Endodermal cell (in vitro differentiated cells): ENCODE results near the gene MIF4GD. TPM values are rescaled to one million over a fixed set of nuclear protein-coding genes. Genes with fewer than 3 reads are reported as not detected.

Source experiments
- DNase-seq: peaks from one replicate; pipeline ENCODE4 v3.0.0-alpha.2; 2017
- H3K27ac ChIP-seq: 2 replicates; pipeline ENCODE4 v1.5.1; 2013; ENCODE audit warnings: mild to moderate bottlenecking, low read depth, low read length, moderate library complexity
- H3K27me3 ChIP-seq: 2 replicates; pipeline ENCODE4 v1.6.1; 2013; ENCODE audit warnings: mild to moderate bottlenecking, low read length, moderate library complexity; ENCODE audit not compliant: insufficient read depth, control insufficient read depth, poor library complexity, severe bottlenecking
- H3K36me3 ChIP-seq: 2 replicates; pipeline ENCODE4 v1.7.0; 2013; ENCODE audit warnings: mild to moderate bottlenecking, low read length, moderate library complexity; ENCODE audit not compliant: control insufficient read depth, insufficient read depth
- H3K4me1 ChIP-seq: one replicate; pipeline ENCODE4 v1.7.0; 2013; ENCODE audit warnings: low read length; ENCODE audit not compliant: control insufficient read depth, insufficient read depth
- H3K4me3 ChIP-seq: 2 replicates; pipeline ENCODE4 v1.5.1; 2013; ENCODE audit warnings: mild to moderate bottlenecking, low read length, moderate library complexity
- H3K9ac ChIP-seq: 2 replicates; pipeline ENCODE4 v1.6.1; 2013; ENCODE audit warnings: mild to moderate bottlenecking, low read length, moderate library complexity; ENCODE audit not compliant: poor library complexity, severe bottlenecking; ENCODE audit errors: extremely low read depth
- H3K9me3 ChIP-seq: 2 replicates; pipeline ENCODE4 v1.6.1; 2013; ENCODE audit warnings: mild to moderate bottlenecking, low read length, moderate library complexity; ENCODE audit not compliant: control insufficient read depth
- H3K27ac Mint-ChIP-seq: 2 replicates; pipeline ENCODE4 v1.8.0; 2020; ENCODE audit warnings: mixed read lengths
- H3K27me3 Mint-ChIP-seq: 2 replicates; pipeline ENCODE4 v1.8.0; 2021; ENCODE audit warnings: mild to moderate bottlenecking, mixed read lengths; ENCODE audit not compliant: insufficient read depth
- H3K36me3 Mint-ChIP-seq: 2 replicates; pipeline ENCODE4 v1.8.0; 2020; ENCODE audit warnings: low read depth, mixed read lengths
- H3K4me1 Mint-ChIP-seq: 2 replicates; pipeline ENCODE4 v1.8.0; 2020; ENCODE audit warnings: mixed read lengths
- H3K4me3 Mint-ChIP-seq: 2 replicates; pipeline ENCODE4 v1.8.0; 2020; ENCODE audit warnings: mild to moderate bottlenecking, moderate library complexity, mixed read lengths
- H3K9me3 Mint-ChIP-seq: 2 replicates; pipeline ENCODE4 v1.8.0; 2020; ENCODE audit warnings: mild to moderate bottlenecking, mixed read lengths
- WGBS, 2 experiments: methylation state at CpG; one replicate each; pipeline versions ENCODE4 v1.1.5 to v1.1.7; 2013; ENCODE audit warnings: missing lambda C conversion rate in 2 of 2, mixed read lengths in 1 of 2; ENCODE audit not compliant: insufficient coverage in 1 of 2, insufficient read length in 1 of 2; 5-methylcytosine and 5-hydroxymethylcytosine counted together
- total RNA-seq, 2 donors: library from RNA; stranded (reverse); fragmentation: NEBNext Ultra II Directional in 1 of 2; extraction: Animal tissue kit (Norgen Biotek cat#: 25700) in 1 of 2; gene quantifications; 2 replicates in 1 of 2; 3 replicates in 1 of 2; pipeline ENCODE4 v1.2.1, GENCODE V29; 2021
- TF ChIP-seq, protein P1 (sequence below): fragments of 200-600 bp; sonication (generic); conservative IDR thresholded peaks from 2 replicates; pipeline ENCODE4 v1.5.0; 2021; ENCODE audit warnings: antibody characterized with exemption, mild to moderate bottlenecking

MIF4GD gene
- total RNA-seq, 2 donors from 2014 or later = 17.9 to 28.6 TPM

GRCh38 chr17:75219815-75220214 lies 51.2 kb downstream of the MIF4GD start:
- Mint-ChIP-seq H3K4me1 (no peaks in the 10 kb centered on the region), H3K36me3 (peaks cover 68% of the 10 kb centered on the region), H3K27ac (no peak overlapping the region), H3K4me3 (no peak overlapping the region), H3K27me3 (no peaks in the 10 kb centered on the region), H3K9me3 (no peaks in the 10 kb centered on the region)
- TF ChIP-seq, protein P1, sequence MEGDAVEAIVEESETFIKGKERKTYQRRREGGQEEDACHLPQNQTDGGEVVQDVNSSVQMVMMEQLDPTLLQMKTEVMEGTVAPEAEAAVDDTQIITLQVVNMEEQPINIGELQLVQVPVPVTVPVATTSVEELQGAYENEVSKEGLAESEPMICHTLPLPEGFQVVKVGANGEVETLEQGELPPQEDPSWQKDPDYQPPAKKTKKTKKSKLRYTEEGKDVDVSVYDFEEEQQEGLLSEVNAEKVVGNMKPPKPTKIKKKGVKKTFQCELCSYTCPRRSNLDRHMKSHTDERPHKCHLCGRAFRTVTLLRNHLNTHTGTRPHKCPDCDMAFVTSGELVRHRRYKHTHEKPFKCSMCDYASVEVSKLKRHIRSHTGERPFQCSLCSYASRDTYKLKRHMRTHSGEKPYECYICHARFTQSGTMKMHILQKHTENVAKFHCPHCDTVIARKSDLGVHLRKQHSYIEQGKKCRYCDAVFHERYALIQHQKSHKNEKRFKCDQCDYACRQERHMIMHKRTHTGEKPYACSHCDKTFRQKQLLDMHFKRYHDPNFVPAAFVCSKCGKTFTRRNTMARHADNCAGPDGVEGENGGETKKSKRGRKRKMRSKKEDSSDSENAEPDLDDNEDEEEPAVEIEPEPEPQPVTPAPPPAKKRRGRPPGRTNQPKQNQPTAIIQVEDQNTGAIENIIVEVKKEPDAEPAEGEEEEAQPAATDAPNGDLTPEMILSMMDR = no peak
- no peaks in the 10 kb centered on the region for H3K9me3 ChIP-seq
- H3K27me3 ChIP-seq = no peaks in the 10 kb centered on the region
- H3K4me1 ChIP-seq = no peaks in the 10 kb centered on the region
- H3K9ac ChIP-seq = no peak overlapping the region
- H3K4me3 ChIP-seq = no peak overlapping the region
- no peak for DNase-seq
- WGBS, 2 experiments = 89 to 100% methylated on average over 1 to 3 of the region's 3 CpGs
- peaks cover 81% of the 10 kb centered on the region for H3K36me3 ChIP-seq
- H3K27ac ChIP-seq = no peak overlapping the region

DNA sequence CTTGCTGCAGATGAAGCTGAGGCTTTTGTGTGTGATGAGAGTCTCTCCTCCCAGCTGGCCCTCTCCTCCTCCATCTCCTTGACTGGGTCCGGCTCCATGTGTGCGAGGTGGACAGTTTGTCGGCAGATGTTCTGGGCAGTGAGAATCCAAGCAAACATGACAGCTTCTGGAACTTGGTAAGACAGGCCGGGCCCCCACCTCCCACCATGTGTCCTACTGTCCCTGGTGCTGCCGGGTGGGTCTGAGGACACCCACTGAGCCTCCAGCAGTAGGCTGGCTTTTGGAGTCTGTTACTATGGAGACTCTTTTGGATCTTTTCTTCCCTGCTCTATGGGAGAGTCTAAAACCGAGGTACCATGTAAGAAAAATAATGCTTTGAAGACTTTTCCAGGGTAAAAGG lies 52.9 kb downstream of the MIF4GD start:
- WGBS, 2 experiments = 83 to 92% methylated on average over 2 to 6 of the region's 6 CpGs

More for the DNA sequence above, 52.9 kb downstream of the MIF4GD start:
- TF ChIP-seq, protein P1 = no peak
- peaks cover 79% of the 10 kb centered on the region for H3K36me3 ChIP-seq
- H3K9ac ChIP-seq = no peak overlapping the region
- Mint-ChIP-seq H3K4me1 (no peaks in the 10 kb centered on the region), H3K27me3 (no peaks in the 10 kb centered on the region), H3K36me3 (peaks cover 72% of the 10 kb centered on the region), H3K4me3 (no peak overlapping the region), H3K27ac (no peak overlapping the region), H3K9me3 (no peaks in the 10 kb centered on the region)
- H3K4me1 ChIP-seq = no peaks in the 10 kb centered on the region
- peak overlapping the region; percentile 52 for H3K27ac ChIP-seq
- no peaks in the 10 kb centered on the region for H3K9me3 ChIP-seq
- H3K4me3 ChIP-seq = no peak overlapping the region
- no peaks in the 10 kb centered on the region for H3K27me3 ChIP-seq
- no peak for DNase-seq

Other genes with a start within 250 kb of the MIF4GD start
- 100 to 1,000 TPM; 244 to 295 TPM for gene ATP5PD, start 224.3 kb downstream of the MIF4GD start, total RNA-seq
- gene KCTD2, start 224.0 kb downstream of the MIF4GD start, total RNA-seq = 10 to 100 TPM; 27.7 to 32.8 TPM
- 10 to 100 TPM; 28.8 to 54.0 TPM for gene SLC16A5, start 183.3 kb downstream of the MIF4GD start, total RNA-seq
- 10 to 100 TPM; 20.0 to 26.6 TPM for gene ARMC7, start 161.3 kb downstream of the MIF4GD start, total RNA-seq
- 10 to 100 TPM; 69.1 to 80.3 TPM for gene NT5C, start 139.5 kb downstream of the MIF4GD start, total RNA-seq
- 100 to 1,000 TPM; 148 to 156 TPM for gene JPT1, start 116.7 kb downstream of the MIF4GD start, total RNA-seq
- gene SUMO2, start 88.3 kb downstream of the MIF4GD start, total RNA-seq = 100 to 1,000 TPM; 586 to 714 TPM
- gene NUP85, start 65.6 kb downstream of the MIF4GD start, total RNA-seq = 100 to 1,000 TPM; 105 to 117 TPM
- 10 to 100 TPM; 64.9 to 73.2 TPM for gene GGA3, start 9.6 kb downstream of the MIF4GD start, total RNA-seq
- gene MRPS7, start 9.4 kb downstream of the MIF4GD start, total RNA-seq = 10 to 100 TPM; 81.0 to 82.5 TPM
- 10 to 100 TPM; 10.6 to 10.7 TPM for gene SLC25A19, start 18.2 kb upstream of the MIF4GD start, total RNA-seq
- gene GRB2, start 134.4 kb upstream of the MIF4GD start, total RNA-seq = 10 to 100 TPM; 85.5 to 86.6 TPM
- 100 to 1,000 TPM in 1 of 2 donors, 10 to 100 TPM in 1; 96.0 to 106 TPM for gene TMEM94, start 185.4 kb upstream of the MIF4GD start, total RNA-seq
- 10 to 100 TPM; 26.4 to 31.0 TPM for gene CASKIN2, start 244.3 kb upstream of the MIF4GD start, total RNA-seq
- gene TSEN54, start 245.3 kb upstream of the MIF4GD start, total RNA-seq = 10 to 100 TPM; 37.7 to 39.1 TPM